Amygdala (tissue), 56 donors: ENCODE results near the gene FAM131C.

Experiments used
- DNase-seq, 56 donors: peaks; one replicate each; lab custom pipeline; 2025; lab: John Stamatoyannopoulos, UW

The FAM131C gene

GRCh38 chr1:16078925-16079656 is 5.6 kb upstream of the FAM131C start:
- DNase-seq: peak in 46 of 56 donors; percentile 17 to 83 (median 52)

DNA sequence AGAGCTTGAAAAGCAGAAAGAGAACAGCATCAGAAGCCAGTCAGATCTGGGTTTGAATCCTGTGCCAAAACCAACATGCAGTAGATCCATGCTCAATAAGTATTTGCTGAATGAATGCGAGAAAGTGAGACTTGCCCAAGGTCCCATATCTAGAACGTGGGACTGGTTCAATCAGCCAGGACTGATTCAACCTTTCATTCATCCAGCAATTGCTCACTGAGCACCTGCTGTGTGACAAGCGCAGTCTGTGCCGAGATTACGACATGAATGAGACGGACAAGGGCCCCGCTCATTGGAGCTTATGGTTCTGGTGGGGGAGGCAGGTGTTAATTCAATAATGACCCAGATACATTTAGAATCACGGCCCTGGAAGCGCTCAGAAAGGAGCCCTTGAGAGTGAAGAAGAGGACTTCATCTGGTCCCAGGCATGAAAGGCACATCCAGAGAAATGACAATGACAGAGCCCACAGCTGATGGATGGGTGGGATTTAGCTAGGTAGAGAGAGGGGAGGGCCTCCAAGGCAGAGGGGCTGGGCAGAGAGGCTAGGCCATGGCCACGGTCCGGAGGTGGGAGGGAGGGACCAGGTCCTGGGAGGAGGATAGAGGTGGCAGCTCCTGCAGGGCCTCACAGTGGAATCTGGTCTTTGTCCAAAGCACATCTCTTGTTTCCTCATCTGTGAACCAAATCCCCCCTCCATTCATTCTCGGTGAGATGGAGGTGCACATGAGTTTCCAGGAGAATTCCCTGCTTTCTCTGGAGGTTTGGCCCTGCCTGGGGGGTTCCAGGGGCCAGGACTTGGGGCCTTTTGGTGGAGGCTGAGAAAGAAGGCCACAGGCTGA is 4.2 kb upstream of the FAM131C start:
- DNase-seq: no peak

- no peak for DNase-seq
These were observed 3.4 kb upstream of the FAM131C start for GRCh38 chr1:16076865-16077238.

DNA sequence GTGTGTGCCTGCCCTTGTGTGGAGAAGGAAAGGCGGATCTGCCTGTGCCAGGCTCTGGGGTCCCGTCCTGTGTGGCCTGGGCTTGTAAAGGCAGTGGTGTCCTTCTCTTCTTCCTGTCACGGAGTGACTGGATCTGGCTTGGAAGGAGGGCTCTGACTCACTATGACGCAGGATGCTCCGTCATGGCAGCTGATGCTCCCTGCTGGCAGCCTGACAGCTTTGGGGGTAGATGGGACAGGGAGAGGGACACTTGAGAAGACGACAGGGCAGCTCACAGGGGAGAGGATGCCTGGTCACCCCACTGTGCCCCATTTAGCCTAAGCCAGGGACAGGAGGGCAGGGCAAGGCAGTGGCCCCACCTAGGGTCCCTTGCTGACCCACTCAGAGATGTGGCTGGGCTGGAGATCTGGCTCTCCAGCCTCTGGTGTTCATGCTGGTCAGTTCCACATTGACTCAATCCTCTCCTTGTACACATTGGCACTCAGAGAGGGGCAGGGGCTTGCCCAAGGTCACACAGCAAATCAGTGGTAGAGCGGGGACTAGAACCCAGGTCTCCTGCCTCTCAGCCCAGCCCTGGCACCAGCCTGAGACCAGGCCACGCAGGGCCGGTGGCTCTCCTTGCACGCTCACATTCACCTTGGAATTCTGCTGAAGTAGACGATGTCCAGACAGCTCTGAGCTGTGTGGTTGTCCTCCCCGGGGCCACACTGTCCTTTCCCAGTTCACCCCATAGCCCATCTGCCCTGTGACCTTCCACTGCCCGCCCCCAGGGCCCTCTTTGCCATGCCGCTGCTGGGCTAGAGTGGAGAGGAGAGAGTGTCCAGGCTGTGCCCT is 2.8 kb upstream of the FAM131C start:
- DNase-seq: no peak

GRCh38 chr1:16075337-16076030 is 2.0 kb upstream of the FAM131C start:
- DNase-seq: peak in 26 of 56 donors; percentile 10 to 73 (median 37)

GRCh38 chr1:16074217-16074616 is 766 bp upstream of the FAM131C start:
- DNase-seq: no peak

DNA sequence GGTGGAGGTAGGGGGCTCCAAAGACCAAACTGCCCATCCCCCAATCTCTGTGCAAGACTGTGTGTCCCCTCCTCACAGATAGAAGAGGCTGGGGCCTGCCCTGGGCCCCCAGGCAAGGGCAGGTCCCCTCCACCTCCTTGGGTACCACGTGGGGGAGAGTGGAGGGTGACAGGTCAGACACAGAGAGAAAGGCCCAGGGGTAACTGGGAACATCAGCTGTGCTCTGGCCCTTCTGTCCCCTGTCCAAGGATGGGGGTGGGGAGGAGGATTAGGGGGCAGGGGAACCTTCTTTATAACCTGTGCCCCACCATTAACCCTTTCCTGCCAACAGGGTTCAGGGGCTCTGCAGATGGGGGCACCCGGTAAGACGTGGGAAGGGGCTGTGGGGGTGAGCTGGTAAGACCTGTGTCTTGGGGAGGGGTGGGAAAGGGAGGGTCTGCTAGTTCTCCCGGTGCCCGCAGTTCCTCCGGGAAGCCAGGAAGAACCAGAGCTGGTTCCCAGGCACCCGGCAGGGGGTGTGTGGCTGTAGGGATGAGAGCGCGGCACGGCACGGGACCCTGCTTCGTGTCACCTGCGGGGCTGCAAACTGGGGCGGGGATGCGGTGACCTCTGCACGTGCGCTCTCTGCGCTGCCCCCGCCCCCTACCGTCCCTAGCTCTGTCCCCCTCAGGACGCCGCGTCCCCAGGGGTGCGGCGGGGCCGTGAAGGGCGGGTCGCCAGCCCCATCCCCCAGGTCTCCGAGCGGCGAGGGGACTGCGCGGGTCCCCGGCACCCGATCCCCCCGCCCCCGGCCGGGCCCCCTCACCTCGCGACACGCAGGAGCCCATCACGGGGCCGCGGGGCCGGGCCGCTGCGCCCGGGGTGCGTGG is 601 bp downstream of the FAM131C start:
- DNase-seq: peak in 3 of 56 donors; percentile 18 to 45 (median 23)

DNA sequence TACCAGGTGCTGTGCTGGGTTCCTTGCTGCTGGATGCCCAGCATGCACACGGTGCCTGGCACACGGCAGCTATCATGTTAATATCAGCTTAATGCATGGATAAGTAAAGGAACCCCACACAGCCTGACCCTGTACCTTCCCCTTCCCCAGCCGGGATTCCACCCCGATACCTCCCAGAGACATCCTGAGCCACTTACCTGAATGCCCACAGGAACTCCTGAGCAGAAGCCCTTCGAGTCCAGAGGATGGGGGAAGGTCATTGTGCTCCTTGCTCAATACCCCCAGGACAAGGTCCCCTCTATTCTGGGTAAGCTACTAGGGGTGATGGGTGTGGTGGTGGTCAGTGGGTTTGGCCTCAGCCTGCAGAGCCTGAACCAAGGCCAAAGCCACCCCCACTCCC is 1.4 kb downstream of the FAM131C start:
- DNase-seq: no peak

GRCh38 chr1:16071614-16072013 is 1.8 kb downstream of the FAM131C start:
- no peak for DNase-seq

GRCh38 chr1:16070640-16071355 is 2.7 kb downstream of the FAM131C start:
- no peak for DNase-seq

- DNase-seq: peak in 31 of 56 donors; percentile 11 to 70 (median 37)
These were observed 4.8 kb downstream of the FAM131C start for GRCh38 chr1:16068356-16069270.

GRCh38 chr1:16067933-16068332 is 5.5 kb downstream of the FAM131C start:
- peak in 1 of 56 donors; percentile 27 for DNase-seq

DNA sequence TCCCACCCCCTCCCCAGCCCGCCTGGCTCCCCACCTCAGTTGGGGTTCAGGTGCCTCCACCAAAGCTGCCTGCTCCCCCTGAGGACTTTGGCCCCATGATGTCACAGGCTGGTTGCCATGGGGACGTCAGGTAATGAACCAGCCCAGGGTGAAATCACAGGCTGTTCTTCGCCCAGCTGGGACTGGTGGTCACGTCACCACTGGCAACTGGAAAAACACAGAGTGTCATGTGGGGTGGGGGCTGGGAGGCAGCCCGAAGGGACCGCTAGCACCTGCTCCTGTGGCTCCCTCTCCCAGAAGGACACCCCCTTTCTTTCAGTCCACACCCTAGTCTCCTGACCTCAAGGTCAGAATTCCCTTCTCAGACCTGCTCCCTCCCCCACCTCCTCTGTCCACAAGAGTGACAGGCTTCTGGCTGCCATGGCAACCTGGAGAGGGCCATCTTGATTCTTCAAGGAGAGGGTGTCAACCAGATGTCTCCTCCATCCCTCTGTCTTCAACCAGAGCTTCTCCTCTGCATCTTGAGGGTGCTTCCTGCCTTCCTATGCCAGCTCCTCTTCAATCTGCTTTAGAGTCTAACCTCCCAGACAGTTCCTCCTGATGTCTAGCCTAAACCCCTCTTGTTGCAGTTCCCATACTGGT is 6.2 kb downstream of the FAM131C start:
- peak in 14 of 56 donors; percentile 15 to 72 (median 32) for DNase-seq

GRCh38 chr1:16066245-16066644 is 7.2 kb downstream of the FAM131C start:
- no peak for DNase-seq

DNA sequence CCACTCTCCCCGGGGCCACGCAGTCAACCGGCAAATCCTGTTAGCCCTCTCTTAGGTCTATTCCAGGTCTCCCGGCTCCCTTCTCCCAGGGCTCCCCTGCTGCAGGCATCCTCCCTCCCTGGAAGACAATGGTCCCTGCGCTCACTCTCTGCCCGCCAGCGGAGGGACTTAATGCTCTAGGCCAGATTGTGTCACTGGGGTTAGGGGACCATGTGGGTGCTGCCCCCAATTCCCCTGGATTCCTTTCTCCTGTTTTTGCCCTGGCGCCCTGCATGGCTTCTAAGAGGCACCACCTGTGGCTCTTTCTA is 8.2 kb downstream of the FAM131C start:
- DNase-seq: no peak

DNA sequence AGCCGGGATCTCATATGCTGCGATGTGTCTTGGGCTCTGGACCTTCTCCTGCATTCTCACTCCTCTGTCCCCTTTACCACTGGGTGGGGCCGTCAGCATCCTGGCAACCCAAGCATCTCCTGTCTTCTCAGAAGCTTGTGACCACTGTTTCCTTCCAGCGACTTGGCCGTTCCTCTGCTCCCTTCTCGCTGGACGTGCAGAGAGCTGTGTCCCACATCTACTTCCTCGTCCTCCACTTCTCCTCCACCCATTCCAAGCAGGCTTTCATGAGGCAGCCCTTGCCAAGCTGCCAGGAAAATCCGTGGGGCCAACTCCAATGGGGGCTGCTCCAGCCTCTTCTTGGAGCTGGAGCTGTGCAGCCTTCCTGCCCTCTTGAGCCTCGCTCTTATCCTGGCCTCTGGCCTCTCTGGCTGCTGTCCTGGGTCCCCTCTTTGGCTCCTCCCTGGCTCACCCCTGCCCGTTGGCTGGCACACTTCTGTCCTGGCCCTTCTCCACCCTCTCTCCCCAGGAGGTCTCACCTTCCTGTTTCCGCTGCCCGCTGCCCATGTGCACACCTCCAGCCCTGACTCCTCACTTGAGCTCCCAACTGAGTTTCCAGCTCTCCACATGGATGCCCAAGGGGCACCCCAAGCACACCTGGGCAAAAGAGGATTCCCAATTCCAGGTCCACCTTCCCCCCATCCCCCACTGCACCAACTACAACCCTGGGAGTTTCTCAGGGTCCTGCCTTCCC is 8.7 kb downstream of the FAM131C start:
- peak in 14 of 56 donors; percentile 9 to 62 (median 25) for DNase-seq
